ENCODE results near the gene NDUFB10. TPM values are rescaled to one million over a fixed set of nuclear protein-coding genes. Genes with fewer than 3 reads are reported as not detected.

The NDUFB10 gene
- total and polyA plus RNA-seq, 4 donors, result 93.9 to 195 (median 133) TPM

DNA sequence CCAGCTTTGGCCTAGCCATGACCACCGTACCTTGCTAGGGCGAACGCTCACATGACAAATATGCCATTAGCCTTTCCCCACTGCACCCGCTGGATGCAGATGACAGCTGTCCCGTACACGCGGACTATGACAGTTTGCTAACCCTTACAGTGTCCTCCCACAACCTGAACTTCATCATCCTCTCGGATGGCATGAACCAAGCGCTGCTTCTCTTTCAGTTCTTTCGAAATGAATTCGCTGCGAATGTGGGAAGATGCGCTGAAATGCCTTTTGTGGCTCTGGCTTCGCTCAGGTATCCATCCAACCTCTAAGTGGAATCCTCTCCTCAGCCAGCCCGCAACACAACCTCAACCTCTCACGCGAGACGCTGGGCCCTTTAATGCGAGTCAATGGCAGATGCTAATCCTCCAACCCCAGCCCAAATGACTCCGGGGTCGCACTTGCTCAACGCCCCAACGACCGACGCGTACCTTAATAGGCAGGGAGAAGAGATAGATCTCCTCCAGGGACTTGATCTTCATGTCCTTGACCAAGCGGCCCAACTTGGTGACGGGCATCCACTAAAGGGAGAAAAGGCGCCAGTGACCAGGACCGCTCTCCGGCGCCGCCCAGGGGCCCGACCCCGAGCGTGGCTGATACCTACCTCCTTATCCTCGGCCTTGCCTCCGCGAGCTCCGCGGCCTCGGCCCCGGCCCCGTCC, 4.6 kb downstream of the NDUFB10 start:
- peaks cover 4 to 33% (median 26%) of the 10 kb centered on the region in 4 donors for H3K4me1 ChIP-seq (ENCODE audit: control insufficient read depth in 4 of 4, insufficient read depth in 4 of 4, low read length in 3 of 4)
- H3K36me3 ChIP-seq (ENCODE audit: control insufficient read depth in 4 of 4, insufficient read depth in 3 of 4, low read depth in 1 of 4, low read length in 3 of 4), result peaks cover 0 to 26% (median 7%) of the 10 kb centered on the region in 4 donors
- H3K9me3 ChIP-seq (ENCODE audit: control insufficient read depth in 4 of 4, low read length in 3 of 4), result no peaks in the 10 kb centered on the region
- peak; percentile 61 for DNase-seq (ENCODE audit: low spot score)
- TF ChIP-seq HNF4A (conservative IDR thresholded peaks at IDR 0.05) (no peak), TAF1 (conservative IDR thresholded peaks at IDR 0.05) (no peak), GABPA (IDR thresholded peaks at IDR 0.05 in 1 of 2, conservative IDR thresholded peaks at IDR 0.05 in 1 of 2) (no peak), RAD21 (IDR thresholded peaks at IDR 0.05) (no peak), FOXA2 (IDR thresholded peaks at IDR 0.05) (no peak)
- TF ChIP-seq, protein P1, sequence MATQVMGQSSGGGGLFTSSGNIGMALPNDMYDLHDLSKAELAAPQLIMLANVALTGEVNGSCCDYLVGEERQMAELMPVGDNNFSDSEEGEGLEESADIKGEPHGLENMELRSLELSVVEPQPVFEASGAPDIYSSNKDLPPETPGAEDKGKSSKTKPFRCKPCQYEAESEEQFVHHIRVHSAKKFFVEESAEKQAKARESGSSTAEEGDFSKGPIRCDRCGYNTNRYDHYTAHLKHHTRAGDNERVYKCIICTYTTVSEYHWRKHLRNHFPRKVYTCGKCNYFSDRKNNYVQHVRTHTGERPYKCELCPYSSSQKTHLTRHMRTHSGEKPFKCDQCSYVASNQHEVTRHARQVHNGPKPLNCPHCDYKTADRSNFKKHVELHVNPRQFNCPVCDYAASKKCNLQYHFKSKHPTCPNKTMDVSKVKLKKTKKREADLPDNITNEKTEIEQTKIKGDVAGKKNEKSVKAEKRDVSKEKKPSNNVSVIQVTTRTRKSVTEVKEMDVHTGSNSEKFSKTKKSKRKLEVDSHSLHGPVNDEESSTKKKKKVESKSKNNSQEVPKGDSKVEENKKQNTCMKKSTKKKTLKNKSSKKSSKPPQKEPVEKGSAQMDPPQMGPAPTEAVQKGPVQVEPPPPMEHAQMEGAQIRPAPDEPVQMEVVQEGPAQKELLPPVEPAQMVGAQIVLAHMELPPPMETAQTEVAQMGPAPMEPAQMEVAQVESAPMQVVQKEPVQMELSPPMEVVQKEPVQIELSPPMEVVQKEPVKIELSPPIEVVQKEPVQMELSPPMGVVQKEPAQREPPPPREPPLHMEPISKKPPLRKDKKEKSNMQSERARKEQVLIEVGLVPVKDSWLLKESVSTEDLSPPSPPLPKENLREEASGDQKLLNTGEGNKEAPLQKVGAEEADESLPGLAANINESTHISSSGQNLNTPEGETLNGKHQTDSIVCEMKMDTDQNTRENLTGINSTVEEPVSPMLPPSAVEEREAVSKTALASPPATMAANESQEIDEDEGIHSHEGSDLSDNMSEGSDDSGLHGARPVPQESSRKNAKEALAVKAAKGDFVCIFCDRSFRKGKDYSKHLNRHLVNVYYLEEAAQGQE (IDR thresholded peaks at IDR 0.05), result no peak
- TF ChIP-seq, protein P2, sequence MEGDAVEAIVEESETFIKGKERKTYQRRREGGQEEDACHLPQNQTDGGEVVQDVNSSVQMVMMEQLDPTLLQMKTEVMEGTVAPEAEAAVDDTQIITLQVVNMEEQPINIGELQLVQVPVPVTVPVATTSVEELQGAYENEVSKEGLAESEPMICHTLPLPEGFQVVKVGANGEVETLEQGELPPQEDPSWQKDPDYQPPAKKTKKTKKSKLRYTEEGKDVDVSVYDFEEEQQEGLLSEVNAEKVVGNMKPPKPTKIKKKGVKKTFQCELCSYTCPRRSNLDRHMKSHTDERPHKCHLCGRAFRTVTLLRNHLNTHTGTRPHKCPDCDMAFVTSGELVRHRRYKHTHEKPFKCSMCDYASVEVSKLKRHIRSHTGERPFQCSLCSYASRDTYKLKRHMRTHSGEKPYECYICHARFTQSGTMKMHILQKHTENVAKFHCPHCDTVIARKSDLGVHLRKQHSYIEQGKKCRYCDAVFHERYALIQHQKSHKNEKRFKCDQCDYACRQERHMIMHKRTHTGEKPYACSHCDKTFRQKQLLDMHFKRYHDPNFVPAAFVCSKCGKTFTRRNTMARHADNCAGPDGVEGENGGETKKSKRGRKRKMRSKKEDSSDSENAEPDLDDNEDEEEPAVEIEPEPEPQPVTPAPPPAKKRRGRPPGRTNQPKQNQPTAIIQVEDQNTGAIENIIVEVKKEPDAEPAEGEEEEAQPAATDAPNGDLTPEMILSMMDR (IDR thresholded peaks at IDR 0.05; ENCODE audit: low read depth, low read length, missing input control), result no peak
- WGBS, result 22% methylated on average over 44 of the region's 44 CpGs
- no peaks in the 10 kb centered on the region for H3K27me3 ChIP-seq (ENCODE audit: control insufficient read depth in 4 of 4, insufficient read depth in 4 of 4, low read length in 3 of 4)
- H3K27ac ChIP-seq (ENCODE audit: low read depth in 1 of 2, low read length in 2 of 2), result peak overlapping the region; percentile 89 to 93
- H3K4me3 ChIP-seq (ENCODE audit: low read depth in 1 of 3, low read length in 3 of 3), result peak overlapping the region; percentile 66 to 82 (median 77)
- H3K9ac ChIP-seq (ENCODE audit: low read depth in 1 of 2, low read length in 2 of 2), result peak overlapping the region; percentile 58 to 73

DNA sequence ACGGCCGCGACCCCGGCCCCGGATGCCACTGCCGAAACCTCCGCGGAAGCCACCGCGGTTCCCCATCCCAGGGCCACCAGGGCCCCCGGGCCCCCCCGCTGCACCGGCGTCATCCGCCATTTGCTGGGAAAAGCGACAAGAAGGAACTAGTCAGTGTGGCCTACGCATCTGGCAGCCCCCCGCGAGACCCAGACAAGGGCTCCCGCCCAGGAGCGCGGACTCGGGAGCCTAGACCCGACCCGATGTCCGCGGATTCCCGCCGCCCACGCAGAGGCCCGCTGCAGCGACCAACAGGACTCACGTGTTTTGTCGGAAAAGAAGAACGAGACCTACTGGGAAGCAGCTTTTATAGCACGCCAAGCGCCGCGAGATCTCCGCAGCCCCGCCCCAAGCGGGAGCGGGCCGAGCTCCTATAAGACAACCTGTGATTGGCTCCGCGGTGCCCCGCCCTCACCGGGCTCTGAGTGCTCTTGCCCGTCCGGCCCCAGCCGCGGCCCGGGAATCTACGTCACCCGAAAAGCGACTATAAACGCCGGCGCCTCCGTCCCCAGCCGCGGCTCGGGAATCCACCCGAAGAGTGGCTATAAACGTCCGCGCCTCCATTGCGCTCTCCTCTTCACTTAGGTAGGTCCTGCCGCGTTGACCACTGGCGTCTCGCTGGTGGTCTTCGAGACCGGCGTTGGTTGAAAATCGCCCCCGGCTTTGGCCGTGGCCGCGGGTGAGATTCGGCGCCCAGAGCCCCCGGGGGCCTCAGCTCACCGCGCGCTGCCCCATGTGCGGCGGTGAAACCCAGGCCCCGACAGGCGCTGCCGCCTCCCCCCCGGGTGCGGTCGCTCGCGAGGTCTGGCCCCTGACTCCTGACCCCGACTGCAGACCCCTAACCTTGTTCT, 5.4 kb downstream of the NDUFB10 start, which contains the start of gene RPS2:
RPS2 (minus strand) TSS at position 321 of the 890 bp plus-strand sequence; CDS start at position 120, 201 bp downstream.
- H3K9me3 ChIP-seq (ENCODE audit: control insufficient read depth in 4 of 4, low read length in 3 of 4), result no peaks in the 10 kb centered on the region
- peaks cover 4 to 30% (median 25%) of the 10 kb centered on the region in 4 donors for H3K4me1 ChIP-seq (ENCODE audit: control insufficient read depth in 4 of 4, insufficient read depth in 4 of 4, low read length in 3 of 4)
- H3K27ac ChIP-seq (ENCODE audit: low read depth in 1 of 2, low read length in 2 of 2), result peak within 1 kb of the TSS; percentile 89 to 93
- no peaks in the 10 kb centered on the region for H3K27me3 ChIP-seq (ENCODE audit: control insufficient read depth in 4 of 4, insufficient read depth in 4 of 4, low read length in 3 of 4)
- peaks cover 0 to 26% (median 7%) of the 10 kb centered on the region in 4 donors for H3K36me3 ChIP-seq (ENCODE audit: control insufficient read depth in 4 of 4, insufficient read depth in 3 of 4, low read depth in 1 of 4, low read length in 3 of 4)
- WGBS, result 1% methylated on average over 97 of the region's 97 CpGs
- peak; percentile 96 for DNase-seq (ENCODE audit: low spot score)
- H3K9ac ChIP-seq (ENCODE audit: low read depth in 1 of 2, low read length in 2 of 2), result peak within 1 kb of the TSS; percentile 61 to 99
- peak within 1 kb of the TSS; percentile 81 to 97 (median 82) for H3K4me3 ChIP-seq (ENCODE audit: low read depth in 1 of 3, low read length in 3 of 3)
- TF ChIP-seq TAF1 (conservative IDR thresholded peaks at IDR 0.05) (peak; percentile 99), SP1 (IDR thresholded peaks at IDR 0.05) (peak; percentile 93), EGR1 (IDR thresholded peaks at IDR 0.05; ENCODE audit: low read depth in 2 of 2) (peak; percentile 95 to 98), YY1 (IDR thresholded peaks at IDR 0.05) (peak; percentile 94), JUND (IDR thresholded peaks at IDR 0.05) (no peak), HNF4A (conservative IDR thresholded peaks at IDR 0.05) (peak in 1 of 2 donors; percentile 13), FOXA2 (IDR thresholded peaks at IDR 0.05) (no peak), NR2F2 (IDR thresholded peaks at IDR 0.05) (peak; percentile 20), RAD21 (IDR thresholded peaks at IDR 0.05) (no peak)
- TF ChIP-seq, protein P3, sequence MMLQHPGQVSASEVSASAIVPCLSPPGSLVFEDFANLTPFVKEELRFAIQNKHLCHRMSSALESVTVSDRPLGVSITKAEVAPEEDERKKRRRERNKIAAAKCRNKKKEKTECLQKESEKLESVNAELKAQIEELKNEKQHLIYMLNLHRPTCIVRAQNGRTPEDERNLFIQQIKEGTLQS (IDR thresholded peaks at IDR 0.05), result no peak
- TF ChIP-seq, protein P4, sequence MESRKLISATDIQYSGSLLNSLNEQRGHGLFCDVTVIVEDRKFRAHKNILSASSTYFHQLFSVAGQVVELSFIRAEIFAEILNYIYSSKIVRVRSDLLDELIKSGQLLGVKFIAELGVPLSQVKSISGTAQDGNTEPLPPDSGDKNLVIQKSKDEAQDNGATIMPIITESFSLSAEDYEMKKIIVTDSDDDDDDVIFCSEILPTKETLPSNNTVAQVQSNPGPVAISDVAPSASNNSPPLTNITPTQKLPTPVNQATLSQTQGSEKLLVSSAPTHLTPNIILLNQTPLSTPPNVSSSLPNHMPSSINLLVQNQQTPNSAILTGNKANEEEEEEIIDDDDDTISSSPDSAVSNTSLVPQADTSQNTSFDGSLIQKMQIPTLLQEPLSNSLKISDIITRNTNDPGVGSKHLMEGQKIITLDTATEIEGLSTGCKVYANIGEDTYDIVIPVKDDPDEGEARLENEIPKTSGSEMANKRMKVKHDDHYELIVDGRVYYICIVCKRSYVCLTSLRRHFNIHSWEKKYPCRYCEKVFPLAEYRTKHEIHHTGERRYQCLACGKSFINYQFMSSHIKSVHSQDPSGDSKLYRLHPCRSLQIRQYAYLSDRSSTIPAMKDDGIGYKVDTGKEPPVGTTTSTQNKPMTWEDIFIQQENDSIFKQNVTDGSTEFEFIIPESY (IDR thresholded peaks at IDR 0.05), result peak; percentile 99
- TF ChIP-seq, protein P5, sequence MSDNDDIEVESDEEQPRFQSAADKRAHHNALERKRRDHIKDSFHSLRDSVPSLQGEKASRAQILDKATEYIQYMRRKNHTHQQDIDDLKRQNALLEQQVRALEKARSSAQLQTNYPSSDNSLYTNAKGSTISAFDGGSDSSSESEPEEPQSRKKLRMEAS (IDR thresholded peaks at IDR 0.05), result peak; percentile 62
- TF ChIP-seq, protein P1 (IDR thresholded peaks at IDR 0.05), result peak; percentile 90
